ENCODE data around the gene FAM3B.

FAM3B gene, protein sequence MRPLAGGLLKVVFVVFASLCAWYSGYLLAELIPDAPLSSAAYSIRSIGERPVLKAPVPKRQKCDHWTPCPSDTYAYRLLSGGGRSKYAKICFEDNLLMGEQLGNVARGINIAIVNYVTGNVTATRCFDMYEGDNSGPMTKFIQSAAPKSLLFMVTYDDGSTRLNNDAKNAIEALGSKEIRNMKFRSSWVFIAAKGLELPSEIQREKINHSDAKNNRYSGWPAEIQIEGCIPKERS

GRCh38 chr21:41316200-41317062, at the start of gene FAM3B:
Gene FAM3B, plus strand, starts transcription at chr21:41316801. Its CDS starts 79 bp downstream, at chr21:41316880.
- Histone ChIP-seq H3K27me3 (ENCODE audit: insufficient read depth, insufficient read length) (peaks cover 47% of the 10 kb centered on the region), H3K4me1 (ENCODE audit: insufficient read depth, insufficient read length) (peaks cover 6% of the 10 kb centered on the region), H3K9me3 (ENCODE audit: insufficient read depth, low read length) (no peaks in the 10 kb centered on the region), H3K9ac (ENCODE audit: insufficient read length, low read depth) (peak within 1 kb of the TSS; percentile 57), H3K4me3 (ENCODE audit: insufficient read length, low read depth) (peak within 1 kb of the TSS; percentile 54), H3K36me3 (ENCODE audit: insufficient read depth, insufficient read length, low read length) (no peaks in the 10 kb centered on the region)
- no peak for TF ChIP-seq ZNF274 (IDR thresholded peaks at IDR 0.05; ENCODE audit: low read depth, low read length)
- no peak for TF ChIP-seq YY1 (IDR thresholded peaks at IDR 0.05; ENCODE audit: insufficient read depth, insufficient read length)
- TF ChIP-seq SUZ12 (IDR thresholded peaks at IDR 0.05; ENCODE audit: extremely low read depth, insufficient read depth, insufficient read length): no peak
- peak; percentile 18 for DNase-seq (ENCODE audit: low read depth, low spot score)

DNA sequence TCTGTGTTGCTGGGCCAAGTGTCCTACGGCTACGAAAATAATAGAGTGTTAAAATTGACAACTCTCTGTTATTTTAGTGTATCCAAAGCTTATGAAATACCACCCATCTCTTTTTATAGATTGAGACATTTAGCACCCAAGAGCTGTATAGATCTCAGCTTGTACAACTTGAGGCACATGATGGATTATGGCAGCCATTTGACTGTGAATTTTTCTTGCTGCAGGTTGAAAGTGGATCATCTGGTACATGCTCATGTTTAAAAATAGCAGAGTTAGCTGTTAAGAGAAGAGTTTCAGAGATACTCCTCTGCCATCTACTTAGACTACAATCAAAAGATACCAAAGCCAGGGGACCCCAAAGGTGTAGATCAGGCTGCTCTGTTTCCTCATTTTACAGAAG, 49.3 kb upstream of the FAM3B start:
- TF ChIP-seq SUZ12 (IDR thresholded peaks at IDR 0.05; ENCODE audit: extremely low read depth, insufficient read depth, insufficient read length) (no peak), ZNF274 (IDR thresholded peaks at IDR 0.05; ENCODE audit: low read depth, low read length) (no peak), YY1 (IDR thresholded peaks at IDR 0.05; ENCODE audit: insufficient read depth, insufficient read length) (no peak)
- Histone ChIP-seq H3K27me3 (ENCODE audit: insufficient read depth, insufficient read length) (no peaks in the 10 kb centered on the region), H3K4me1 (ENCODE audit: insufficient read depth, insufficient read length) (peaks cover 3% of the 10 kb centered on the region), H3K9me3 (ENCODE audit: insufficient read depth, low read length) (peaks cover 21% of the 10 kb centered on the region), H3K9ac (ENCODE audit: insufficient read length, low read depth) (no peak overlapping the region), H3K36me3 (ENCODE audit: insufficient read depth, insufficient read length, low read length) (no peaks in the 10 kb centered on the region), H3K4me3 (ENCODE audit: insufficient read length, low read depth) (no peak overlapping the region)
- DNase-seq (ENCODE audit: low read depth, low spot score): no peak

GRCh38 chr21:41269535-41269934, 47.1 kb upstream of the FAM3B start:
- peaks cover 39% of the 10 kb centered on the region for H3K9me3 ChIP-seq (ENCODE audit: insufficient read depth, low read length)
- DNase-seq (ENCODE audit: low read depth, low spot score): no peak
- TF ChIP-seq YY1 (IDR thresholded peaks at IDR 0.05; ENCODE audit: insufficient read depth, insufficient read length): no peak
- TF ChIP-seq ZNF274 (IDR thresholded peaks at IDR 0.05; ENCODE audit: low read depth, low read length): no peak
- no peak for TF ChIP-seq SUZ12 (IDR thresholded peaks at IDR 0.05; ENCODE audit: extremely low read depth, insufficient read depth, insufficient read length)
- H3K36me3 ChIP-seq (ENCODE audit: insufficient read depth, insufficient read length, low read length): no peaks in the 10 kb centered on the region
- H3K27me3 ChIP-seq (ENCODE audit: insufficient read depth, insufficient read length): no peaks in the 10 kb centered on the region
- H3K9ac ChIP-seq (ENCODE audit: insufficient read length, low read depth): no peak overlapping the region
- peaks cover 3% of the 10 kb centered on the region for H3K4me1 ChIP-seq (ENCODE audit: insufficient read depth, insufficient read length)
- H3K4me3 ChIP-seq (ENCODE audit: insufficient read length, low read depth): no peak overlapping the region

- H3K4me1 ChIP-seq (ENCODE audit: insufficient read depth, insufficient read length): peaks cover 10% of the 10 kb centered on the region
- no peak for TF ChIP-seq ZNF274 (IDR thresholded peaks at IDR 0.05; ENCODE audit: low read depth, low read length)
- no peak for TF ChIP-seq YY1 (IDR thresholded peaks at IDR 0.05; ENCODE audit: insufficient read depth, insufficient read length)
- TF ChIP-seq SUZ12 (IDR thresholded peaks at IDR 0.05; ENCODE audit: extremely low read depth, insufficient read depth, insufficient read length): no peak
- no peak overlapping the region for H3K9ac ChIP-seq (ENCODE audit: insufficient read length, low read depth)
- peaks cover 17% of the 10 kb centered on the region for H3K36me3 ChIP-seq (ENCODE audit: insufficient read depth, insufficient read length, low read length)
- no peak overlapping the region for H3K4me3 ChIP-seq (ENCODE audit: insufficient read length, low read depth)
- no peak for DNase-seq (ENCODE audit: low read depth, low spot score)
- no peaks in the 10 kb centered on the region for H3K27me3 ChIP-seq (ENCODE audit: insufficient read depth, insufficient read length)
- peaks cover 20% of the 10 kb centered on the region for H3K9me3 ChIP-seq (ENCODE audit: insufficient read depth, low read length)
These were observed 39.4 kb upstream of the FAM3B start for GRCh38 chr21:41277196-41277595.

DNA sequence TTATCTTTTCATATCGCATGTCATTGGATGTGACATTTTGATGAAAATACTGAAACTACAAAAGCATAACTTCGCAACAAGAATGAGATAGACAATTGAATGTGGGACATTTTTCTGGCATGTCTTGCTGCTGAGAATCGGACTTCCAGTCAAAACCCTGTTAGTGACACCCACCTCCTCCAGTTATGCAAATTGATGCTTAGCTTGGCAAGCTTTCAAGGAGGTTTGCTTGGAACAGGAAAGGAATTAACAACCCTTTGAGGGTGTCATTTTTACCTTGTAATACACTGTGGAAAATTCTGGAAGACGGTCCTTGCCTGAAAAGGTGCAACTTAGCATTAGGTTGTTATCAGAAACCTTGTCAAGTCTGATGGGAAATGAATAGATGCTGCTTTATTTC, 38.8 kb upstream of the FAM3B start:
- peaks cover 17% of the 10 kb centered on the region for H3K36me3 ChIP-seq (ENCODE audit: insufficient read depth, insufficient read length, low read length)
- DNase-seq (ENCODE audit: low read depth, low spot score): no peak
- H3K9ac ChIP-seq (ENCODE audit: insufficient read length, low read depth): no peak overlapping the region
- TF ChIP-seq ZNF274 (IDR thresholded peaks at IDR 0.05; ENCODE audit: low read depth, low read length) (no peak), SUZ12 (IDR thresholded peaks at IDR 0.05; ENCODE audit: extremely low read depth, insufficient read depth, insufficient read length) (no peak), YY1 (IDR thresholded peaks at IDR 0.05; ENCODE audit: insufficient read depth, insufficient read length) (no peak)
- H3K4me1 ChIP-seq (ENCODE audit: insufficient read depth, insufficient read length): peaks cover 10% of the 10 kb centered on the region
- no peak overlapping the region for H3K4me3 ChIP-seq (ENCODE audit: insufficient read length, low read depth)
- H3K9me3 ChIP-seq (ENCODE audit: insufficient read depth, low read length): peaks cover 13% of the 10 kb centered on the region; the same call in 1 of the 2 replicates
- peaks cover under 1% of the 10 kb centered on the region for H3K27me3 ChIP-seq (ENCODE audit: insufficient read depth, insufficient read length)

- H3K27me3 ChIP-seq (ENCODE audit: insufficient read depth, insufficient read length): peaks cover 2% of the 10 kb centered on the region
- no peak overlapping the region for H3K9ac ChIP-seq (ENCODE audit: insufficient read length, low read depth)
- H3K4me3 ChIP-seq (ENCODE audit: insufficient read length, low read depth): no peak overlapping the region
- H3K36me3 ChIP-seq (ENCODE audit: insufficient read depth, insufficient read length, low read length): peaks cover 10% of the 10 kb centered on the region
- no peaks in the 10 kb centered on the region for H3K9me3 ChIP-seq (ENCODE audit: insufficient read depth, low read length)
- TF ChIP-seq YY1 (IDR thresholded peaks at IDR 0.05; ENCODE audit: insufficient read depth, insufficient read length): no peak
- no peak for TF ChIP-seq SUZ12 (IDR thresholded peaks at IDR 0.05; ENCODE audit: extremely low read depth, insufficient read depth, insufficient read length)
- TF ChIP-seq ZNF274 (IDR thresholded peaks at IDR 0.05; ENCODE audit: low read depth, low read length): no peak
- peaks cover 10% of the 10 kb centered on the region for H3K4me1 ChIP-seq (ENCODE audit: insufficient read depth, insufficient read length)
- DNase-seq (ENCODE audit: low read depth, low spot score): no peak
These were observed 36.3 kb upstream of the FAM3B start for GRCh38 chr21:41280115-41280919.

Measured in NT2/D1 (cell line).